ENCODE results near the gene POMT1. TPM values are rescaled to one million over a fixed set of nuclear protein-coding genes. Genes with fewer than 3 reads are reported as not detected.
A peak's percentile ranks its signal among the peaks of the same experiment; 100 is the strongest.

POMT1 gene
- polyA plus RNA-seq, 4 donors, result 29.4 to 50.6 (median 35.5) TPM

GRCh38 chr9:131475956-131476776 is 26.6 kb upstream of the POMT1 start:
- no peak for DNase-seq (ENCODE audit: low read depth in 4 of 4, low spot score in 3 of 4)

GRCh38 chr9:131476777-131477345 is 25.9 kb upstream of the POMT1 start:
- no peak for DNase-seq (ENCODE audit: low read depth in 4 of 4, low spot score in 3 of 4)

DNA sequence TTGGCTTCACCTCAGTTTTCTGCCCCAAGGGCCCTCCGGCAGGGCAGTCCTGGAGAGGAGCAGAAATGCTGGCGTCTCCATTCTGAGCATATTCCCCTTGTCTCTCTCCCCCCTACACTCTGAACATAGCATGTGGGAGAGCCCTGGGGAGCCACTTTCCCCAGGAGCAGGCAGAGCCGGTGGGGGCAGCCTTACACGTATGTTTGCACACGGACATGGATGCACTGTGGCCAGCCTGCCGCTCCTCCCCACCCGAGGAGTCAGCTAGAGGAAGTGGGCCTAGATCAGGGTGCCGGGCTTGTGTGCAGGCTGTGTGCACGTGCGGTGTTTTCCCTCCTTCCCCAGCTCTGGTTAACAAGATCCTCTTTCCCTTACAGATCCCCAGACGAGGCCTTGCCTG is 25.4 kb upstream of the POMT1 start:
- no peak for DNase-seq (ENCODE audit: low read depth in 4 of 4, low spot score in 3 of 4)

DNA sequence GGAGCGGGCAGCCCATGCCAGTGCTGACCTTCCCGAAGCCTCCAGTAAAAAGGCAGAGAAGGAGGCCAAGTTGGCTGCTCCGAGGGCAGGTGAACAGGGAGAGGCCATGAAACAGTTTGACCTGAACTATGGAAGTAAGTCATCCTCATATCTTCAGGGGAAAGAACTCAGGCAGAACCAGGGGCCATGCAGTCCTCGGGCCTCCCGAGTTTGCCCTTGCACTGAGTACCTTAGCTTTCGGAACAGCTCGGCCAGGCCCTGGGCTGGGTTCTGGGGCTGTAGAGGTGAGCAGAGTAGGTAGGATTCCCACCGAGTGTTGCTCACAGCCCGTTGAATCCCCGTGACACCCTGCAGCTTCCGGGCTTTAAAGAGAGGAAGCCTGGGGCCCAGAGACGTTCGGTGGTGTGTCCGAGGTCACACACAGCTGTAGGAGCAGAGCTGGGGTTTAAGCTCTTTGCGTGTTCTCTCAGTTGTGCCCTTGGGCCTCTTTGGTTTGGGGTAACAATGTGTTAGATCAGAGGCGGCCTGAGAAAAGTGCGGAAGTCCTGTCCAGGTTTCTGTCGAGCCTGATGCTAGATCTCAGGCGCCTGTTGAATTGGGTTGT is 24.8 kb upstream of the POMT1 start:
- no peak for DNase-seq (ENCODE audit: low read depth in 4 of 4, low spot score in 3 of 4)

GRCh38 chr9:131478421-131478868 is 24.3 kb upstream of the POMT1 start:
- DNase-seq (ENCODE audit: low read depth in 4 of 4, low spot score in 3 of 4), result peak in 1 of 4 donors; percentile 36

- DNase-seq (ENCODE audit: low read depth in 4 of 4, low spot score in 3 of 4), result no peak
Observed at GRCh38 chr9:131478911-131479310, 23.8 kb upstream of the POMT1 start.

DNA sequence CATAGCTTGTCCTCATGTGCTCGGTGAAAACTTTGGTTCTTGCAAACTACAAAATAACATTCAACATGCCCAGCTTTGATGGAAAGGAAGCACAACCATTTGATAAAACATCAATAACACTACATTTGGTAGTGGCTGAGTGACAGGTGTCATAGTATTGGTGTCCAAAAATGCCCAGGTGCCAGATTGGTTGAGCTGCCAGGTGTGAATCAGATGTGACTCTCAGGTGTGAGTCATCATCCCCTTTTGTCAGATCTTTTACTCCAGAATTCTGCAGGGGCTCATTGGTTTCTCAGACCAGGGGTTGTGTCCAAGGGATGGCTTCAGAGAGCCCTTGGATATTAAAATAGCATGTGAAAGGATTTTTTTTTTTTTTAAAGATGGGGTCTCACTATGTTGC is 22.5 kb upstream of the POMT1 start:
- DNase-seq (ENCODE audit: low read depth in 4 of 4, low spot score in 3 of 4), result no peak

- no peak for DNase-seq (ENCODE audit: low read depth in 4 of 4, low spot score in 3 of 4)
Observed at GRCh38 chr9:131481441-131482342, 21.0 kb upstream of the POMT1 start.

DNA sequence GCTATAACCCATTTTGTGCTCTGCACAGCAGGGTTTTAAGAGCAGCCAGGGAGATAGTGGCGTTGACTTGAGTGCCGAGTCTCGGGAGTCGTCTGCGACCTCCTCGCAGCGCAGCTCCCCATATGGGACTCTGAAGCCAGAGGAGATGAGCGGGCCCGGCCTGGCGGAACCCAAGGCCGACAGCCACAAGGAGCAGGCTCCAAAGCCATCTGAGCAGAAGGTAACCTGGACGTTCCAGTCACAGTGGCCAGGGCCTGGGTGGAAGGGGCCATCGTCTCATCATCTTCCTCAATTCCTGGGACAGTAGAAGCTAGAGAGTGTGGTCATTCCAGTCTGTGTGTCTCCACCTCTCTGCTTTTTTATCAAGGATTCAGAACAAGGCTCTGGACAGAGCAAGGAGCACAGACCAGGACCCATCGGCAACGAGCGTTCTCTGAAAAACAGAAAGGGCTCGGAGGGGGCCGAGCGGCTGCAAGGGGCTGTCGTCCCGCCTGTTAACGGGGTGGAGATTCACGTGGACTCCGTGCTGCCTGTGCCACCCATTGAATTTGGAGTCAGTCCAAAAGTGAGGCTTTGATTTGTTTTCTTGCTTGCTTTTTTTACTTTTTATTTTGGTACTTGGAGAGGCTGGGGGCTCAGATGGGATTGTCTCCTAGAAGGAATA is 20.2 kb upstream of the POMT1 start:
- DNase-seq (ENCODE audit: low read depth in 4 of 4, low spot score in 3 of 4), result no peak

- no peak for DNase-seq (ENCODE audit: low read depth in 4 of 4, low spot score in 3 of 4)
Observed at GRCh38 chr9:131483319-131484050, 19.2 kb upstream of the POMT1 start.

DNA sequence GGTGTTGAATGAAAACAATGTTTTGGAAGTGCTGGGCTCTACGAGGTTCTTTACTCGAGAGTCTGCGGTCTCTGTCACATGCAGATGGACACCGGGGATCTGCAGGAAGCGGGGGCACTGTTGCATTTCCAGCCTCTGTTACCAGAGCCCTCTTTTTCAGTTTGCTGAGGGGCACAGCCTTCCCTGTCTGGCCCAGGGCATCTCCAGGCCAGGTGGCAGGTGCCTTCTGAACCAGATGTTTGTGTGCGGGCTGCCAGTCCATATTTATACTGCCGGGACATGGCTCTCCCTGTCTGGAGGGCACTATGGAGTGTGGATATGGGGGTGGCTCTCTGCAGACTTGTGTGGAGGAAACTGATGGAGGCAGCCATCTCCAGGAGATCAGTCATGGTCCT is 18.7 kb upstream of the POMT1 start:
- DNase-seq (ENCODE audit: low read depth in 4 of 4, low spot score in 3 of 4), result no peak

- DNase-seq (ENCODE audit: low read depth in 4 of 4, low spot score in 3 of 4), result no peak
Observed at GRCh38 chr9:131484560-131485185, 18.0 kb upstream of the POMT1 start.

- no peak for DNase-seq (ENCODE audit: low read depth in 4 of 4, low spot score in 3 of 4)
Observed at GRCh38 chr9:131485206-131485605, 17.5 kb upstream of the POMT1 start.

DNA sequence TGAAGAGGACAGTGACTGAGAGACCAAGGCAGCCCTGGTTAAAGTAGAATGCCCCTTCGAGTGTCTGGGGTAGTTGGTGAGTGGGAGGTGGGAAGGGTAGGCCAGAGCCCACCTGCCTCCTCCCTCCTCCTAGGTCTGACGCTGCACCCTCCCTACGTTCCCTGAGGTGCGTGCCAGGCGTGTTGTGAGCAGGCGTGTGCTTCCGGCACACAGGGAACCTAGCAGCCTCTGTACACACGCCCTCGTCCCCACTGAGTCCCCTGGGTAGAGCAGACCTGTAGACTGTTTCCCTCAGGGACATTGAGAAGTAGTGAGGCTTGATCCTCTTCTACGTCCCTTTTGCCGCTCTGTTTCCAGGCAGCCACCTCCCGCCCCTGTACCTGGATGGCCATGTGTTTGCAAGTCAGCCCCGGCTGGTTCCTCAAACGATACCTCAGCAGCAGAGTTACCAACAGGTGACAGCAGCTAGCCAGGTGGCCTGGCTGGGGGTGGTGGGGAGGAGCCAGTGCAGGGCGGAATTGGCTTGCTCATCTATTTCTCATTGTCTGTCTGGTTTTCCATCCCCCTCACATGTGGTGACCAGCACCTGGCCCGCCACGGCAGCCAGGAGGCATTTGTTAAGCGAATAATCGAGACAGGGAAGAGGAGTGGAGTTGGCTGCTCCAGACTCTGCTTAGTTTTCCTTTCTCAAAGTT is 16.8 kb upstream of the POMT1 start:
- DNase-seq (ENCODE audit: low read depth in 4 of 4, low spot score in 3 of 4), result no peak

- DNase-seq (ENCODE audit: low read depth in 4 of 4, low spot score in 3 of 4), result no peak
Observed at GRCh38 chr9:131487001-131487400, 15.7 kb upstream of the POMT1 start.

DNA sequence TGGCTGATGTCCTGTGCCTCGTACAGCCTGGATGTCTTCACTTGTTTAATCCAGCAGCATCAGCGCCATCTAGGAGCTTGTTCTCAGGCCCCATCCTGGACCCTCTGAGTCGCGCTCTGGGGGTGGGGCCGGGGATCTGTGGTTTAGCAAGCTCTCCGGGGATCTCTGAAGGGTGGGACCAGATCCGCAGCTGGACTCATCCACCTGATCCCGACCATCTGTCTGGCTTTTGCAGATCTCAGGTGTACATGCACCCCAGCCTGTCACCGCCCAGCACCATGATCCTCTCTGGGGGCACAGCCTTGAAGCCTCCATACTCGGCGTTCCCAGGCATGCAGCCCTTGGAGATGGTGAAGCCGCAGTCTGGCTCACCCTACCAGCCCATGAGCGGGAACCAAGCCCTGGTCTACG is 15.1 kb upstream of the POMT1 start:
- DNase-seq (ENCODE audit: low read depth in 4 of 4, low spot score in 3 of 4), result no peak

DNA sequence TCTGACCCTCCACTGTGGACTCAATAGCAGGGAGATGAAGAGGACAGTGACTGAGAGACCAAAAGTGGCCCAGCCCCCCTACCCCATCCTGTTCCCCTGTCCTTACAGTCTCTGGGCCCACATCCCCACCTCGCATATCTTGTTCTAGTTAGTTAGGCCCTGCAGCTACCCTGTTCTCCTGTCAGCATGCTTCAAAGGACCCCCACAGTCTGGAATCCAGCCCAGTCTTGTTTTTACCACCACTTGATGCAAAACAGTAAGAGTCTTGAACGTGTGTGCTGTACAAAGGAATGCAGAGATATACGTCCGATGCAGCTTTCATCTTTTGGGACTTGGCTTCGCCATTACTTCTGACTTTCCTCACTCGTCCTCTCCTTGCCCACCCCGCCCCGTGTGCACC is 12.2 kb upstream of the POMT1 start:
- DNase-seq (ENCODE audit: low read depth in 4 of 4, low spot score in 3 of 4), result no peak

DNA sequence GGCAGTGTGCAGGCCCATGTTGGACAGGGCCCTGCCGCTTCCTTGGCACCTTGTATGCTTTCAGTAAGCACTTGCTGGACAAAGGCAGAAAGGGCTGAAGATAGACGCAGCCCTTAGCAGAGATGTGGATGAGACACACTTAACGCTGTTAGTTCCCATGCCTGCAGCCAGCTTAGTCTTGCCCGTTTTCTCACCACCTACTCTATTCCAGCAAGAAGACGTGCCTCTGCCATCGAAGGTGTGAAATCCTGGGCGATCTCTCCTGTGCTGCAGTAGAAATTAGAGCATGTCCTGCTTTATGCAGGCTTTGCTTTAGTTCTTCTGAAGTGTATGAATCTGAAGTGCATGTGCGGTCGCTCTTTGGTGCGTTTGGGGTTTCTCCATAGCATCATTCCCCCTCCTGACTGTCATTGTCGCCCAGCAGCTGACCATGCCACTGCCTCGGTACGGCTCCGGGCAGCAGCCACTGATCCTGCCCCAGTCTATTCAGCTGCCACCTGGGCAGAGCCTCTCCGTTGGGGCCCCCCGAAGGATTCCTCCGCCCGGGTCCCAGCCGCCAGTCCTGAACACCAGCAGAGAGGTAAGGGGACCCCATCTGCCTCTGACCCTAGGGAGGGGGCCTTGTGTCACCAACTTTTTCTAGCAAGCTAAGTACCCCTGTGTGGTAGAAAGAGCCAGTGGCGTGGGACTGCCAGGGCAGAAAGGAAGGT is 11.6 kb upstream of the POMT1 start:
- no peak for DNase-seq (ENCODE audit: low read depth in 4 of 4, low spot score in 3 of 4)
